SJCRH30 (cell line): ENCODE results near the gene ADAP1. TPM values are rescaled to one million over a fixed set of nuclear protein-coding genes. Genes with fewer than 3 reads are reported as not detected.

ENCODE experiments used
- DNase-seq, 2 experiments: peaks; one replicate each; pipeline ENCODE4 v3.0.0-alpha.2; 2015 to 2020
- H3K27ac ChIP-seq: fragments of 250-450 bp; sonication (Bioruptor Pico); 2 replicates; pipeline ENCODE4 v1.5.1; 2020; ENCODE audit warnings: mild to moderate bottlenecking, moderate library complexity
- H3K27me3 ChIP-seq: fragments of 250-450 bp; sonication (Bioruptor Pico); 2 replicates; pipeline ENCODE4 v1.5.1; 2020; ENCODE audit warnings: mild to moderate bottlenecking, moderate library complexity
- H3K36me3 ChIP-seq: fragments of 250-450 bp; sonication (Bioruptor Pico); 2 replicates; pipeline ENCODE4 v1.5.1; 2020; ENCODE audit warnings: mild to moderate bottlenecking, moderate library complexity
- H3K4me1 ChIP-seq: fragments of 250-450 bp; sonication (Bioruptor Pico); 2 replicates; pipeline ENCODE4 v1.5.1; 2020; ENCODE audit warnings: mild to moderate bottlenecking, moderate library complexity
- H3K4me3 ChIP-seq: fragments of 250-450 bp; sonication (Bioruptor Pico); 2 replicates; pipeline ENCODE4 v1.5.1; 2020; ENCODE audit warnings: mild to moderate bottlenecking, moderate library complexity
- H3K9me3 ChIP-seq: fragments of 250-450 bp; sonication (Bioruptor Pico); replicated peaks from 2 replicates; pipeline ENCODE4 v1.5.1; 2020; ENCODE audit warnings: mild to moderate bottlenecking, moderate library complexity
- total RNA-seq: library from RNA; depleted of rRNA; stranded (reverse); fragments of >200 nt; shearing (Covaris generic); gene quantifications from 2 replicates; pipeline ENCODE4 v1.2.3, GENCODE V29; 2014; rRNA removed

The ADAP1 gene
- total RNA-seq, 1 experiment from 2014 or later: 0.04 TPM

- Histone ChIP-seq H3K9me3 (no peaks in the 10 kb centered on the region), H3K36me3 (peaks cover 3% of the 10 kb centered on the region; the same call in 1 of the 2 replicates), H3K27ac (no peak overlapping the region), H3K27me3 (no peaks in the 10 kb centered on the region), H3K4me1 (no peaks in the 10 kb centered on the region), H3K4me3 (no peak overlapping the region)
- no peak for DNase-seq
These were observed 98.7 kb downstream of the ADAP1 start for GRCh38 chr7:855686-856369.

GRCh38 chr7:854118-854775 lies 100.2 kb downstream of the ADAP1 start:
- Histone ChIP-seq H3K4me3 (no peak overlapping the region), H3K9me3 (no peaks in the 10 kb centered on the region), H3K4me1 (no peaks in the 10 kb centered on the region), H3K27me3 (no peaks in the 10 kb centered on the region), H3K27ac (no peak overlapping the region), H3K36me3 (0 out of 2 replicates have a peak, but pooled peaks cover 3% of the 10 kb centered on the region)
- DNase-seq: no peak

GRCh38 chr7:853366-854117 lies 100.9 kb downstream of the ADAP1 start:
- no peak for DNase-seq
- Histone ChIP-seq H3K4me3 (no peak overlapping the region), H3K36me3 (0 out of 2 replicates have a peak, but pooled peaks cover 3% of the 10 kb centered on the region), H3K27ac (no peak overlapping the region), H3K4me1 (no peaks in the 10 kb centered on the region), H3K9me3 (no peaks in the 10 kb centered on the region), H3K27me3 (no peaks in the 10 kb centered on the region)

GRCh38 chr7:851204-851603 lies 103.3 kb downstream of the ADAP1 start:
- no peak overlapping the region for H3K27ac ChIP-seq
- no peaks in the 10 kb centered on the region; the same call in 1 of the 2 replicates for H3K36me3 ChIP-seq

GRCh38 chr7:849781-850180 lies 104.7 kb downstream of the ADAP1 start:
- Histone ChIP-seq H3K4me1 (no peaks in the 10 kb centered on the region), H3K4me3 (no peak overlapping the region), H3K36me3 (no peaks in the 10 kb centered on the region; the same call in 1 of the 2 replicates), H3K9me3 (no peaks in the 10 kb centered on the region), H3K27ac (no peak overlapping the region), H3K27me3 (no peaks in the 10 kb centered on the region)
- DNase-seq: no peak

More at GRCh38 chr7:851204-851603, 103.3 kb downstream of the ADAP1 start:
- H3K4me3 ChIP-seq: no peak overlapping the region
- H3K27me3 ChIP-seq: no peaks in the 10 kb centered on the region
- H3K4me1 ChIP-seq: no peaks in the 10 kb centered on the region
- no peak for DNase-seq
- no peaks in the 10 kb centered on the region for H3K9me3 ChIP-seq

GRCh38 chr7:849145-849544 lies 105.3 kb downstream of the ADAP1 start:
- H3K4me3 ChIP-seq: no peak overlapping the region
- no peak for DNase-seq
- peaks cover 2% of the 10 kb centered on the region; the same call in 1 of the 2 replicates for H3K36me3 ChIP-seq
- no peaks in the 10 kb centered on the region for H3K9me3 ChIP-seq
- H3K4me1 ChIP-seq: no peaks in the 10 kb centered on the region
- H3K27me3 ChIP-seq: no peaks in the 10 kb centered on the region
- H3K27ac ChIP-seq: no peak overlapping the region

Other genes starting within 250 kb of the ADAP1 start
- gene DNAAF5, start 228.0 kb downstream of the ADAP1 start, total RNA-seq: 18.4 and 19.4 TPM in 2 replicates
- 6.9 and 9.0 TPM in 2 replicates for gene PRKAR1B, start 227.4 kb downstream of the ADAP1 start, total RNA-seq
- gene SUN1, start 122.2 kb downstream of the ADAP1 start, total RNA-seq: 62.0 and 83.3 TPM in 2 replicates
- 21.4 and 22.0 TPM in 2 replicates for gene GET4, start 78.1 kb downstream of the ADAP1 start, total RNA-seq
- gene COX19, start 20.9 kb upstream of the ADAP1 start, total RNA-seq: 6.4 and 8.6 TPM in 2 replicates
- gene CYP2W1, start 28.5 kb upstream of the ADAP1 start, total RNA-seq: not detected in 2 replicates
- 0.93 and 2.1 TPM in 2 replicates for gene GPR146, start 89.9 kb upstream of the ADAP1 start, total RNA-seq
- gene GPER1, start 133.4 kb upstream of the ADAP1 start, total RNA-seq: 0.15 TPM in 1 of 2 replicates, not detected in the other
- gene ZFAND2A, start 205.5 kb upstream of the ADAP1 start, total RNA-seq: 5.1 and 6.3 TPM in 2 replicates